DND-41 (cell line): ENCODE data around the gene FEM1B.

ENCODE experiments used
- EZH2 ChIP-seq: IDR thresholded peaks from 3 replicates; pipeline ENCODE4 v1.6.1; 2012; ENCODE audit warnings: borderline replicate concordance, low read depth, mild to moderate bottlenecking, moderate library complexity, low read length, inconsistent platforms; ENCODE audit not compliant: severe bottlenecking
- TF ChIP-seq, protein P1 (sequence below): IDR thresholded peaks from 2 replicates; pipeline ENCODE4 v1.5.1; 2012; ENCODE audit warnings: borderline replicate concordance, low read length, moderate library complexity, mild to moderate bottlenecking; ENCODE audit not compliant: poor library complexity, severe bottlenecking; ENCODE audit errors: extremely low read depth

DNA sequence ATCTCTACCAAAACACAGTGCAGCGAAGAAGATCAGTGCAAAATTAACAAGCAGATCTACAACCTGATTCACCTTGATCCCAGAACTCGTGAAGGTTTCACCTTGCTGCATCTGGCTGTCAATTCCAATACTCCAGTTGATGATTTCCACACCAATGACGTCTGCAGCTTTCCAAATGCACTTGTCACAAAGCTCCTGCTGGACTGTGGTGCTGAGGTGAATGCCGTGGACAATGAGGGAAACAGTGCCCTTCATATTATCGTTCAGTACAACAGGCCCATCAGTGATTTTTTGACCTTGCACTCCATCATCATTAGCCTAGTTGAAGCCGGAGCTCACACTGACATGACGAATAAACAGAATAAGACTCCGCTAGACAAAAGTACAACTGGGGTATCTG, 13.2 kb downstream of the FEM1B start:
- TF ChIP-seq, protein P1, sequence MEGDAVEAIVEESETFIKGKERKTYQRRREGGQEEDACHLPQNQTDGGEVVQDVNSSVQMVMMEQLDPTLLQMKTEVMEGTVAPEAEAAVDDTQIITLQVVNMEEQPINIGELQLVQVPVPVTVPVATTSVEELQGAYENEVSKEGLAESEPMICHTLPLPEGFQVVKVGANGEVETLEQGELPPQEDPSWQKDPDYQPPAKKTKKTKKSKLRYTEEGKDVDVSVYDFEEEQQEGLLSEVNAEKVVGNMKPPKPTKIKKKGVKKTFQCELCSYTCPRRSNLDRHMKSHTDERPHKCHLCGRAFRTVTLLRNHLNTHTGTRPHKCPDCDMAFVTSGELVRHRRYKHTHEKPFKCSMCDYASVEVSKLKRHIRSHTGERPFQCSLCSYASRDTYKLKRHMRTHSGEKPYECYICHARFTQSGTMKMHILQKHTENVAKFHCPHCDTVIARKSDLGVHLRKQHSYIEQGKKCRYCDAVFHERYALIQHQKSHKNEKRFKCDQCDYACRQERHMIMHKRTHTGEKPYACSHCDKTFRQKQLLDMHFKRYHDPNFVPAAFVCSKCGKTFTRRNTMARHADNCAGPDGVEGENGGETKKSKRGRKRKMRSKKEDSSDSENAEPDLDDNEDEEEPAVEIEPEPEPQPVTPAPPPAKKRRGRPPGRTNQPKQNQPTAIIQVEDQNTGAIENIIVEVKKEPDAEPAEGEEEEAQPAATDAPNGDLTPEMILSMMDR: no peak
- TF ChIP-seq EZH2: no peak
